Muscle layer of duodenum (tissue), 2 donors: Measurements from ENCODE around the gene ANKRD44.
A peak's percentile ranks its signal among the peaks of the same experiment; 100 is the strongest.

Source experiments
- H3K27ac ChIP-seq: one replicate; pipeline ENCODE4 v1.7.0; 2013; ENCODE audit warnings: mild to moderate bottlenecking, low read length
- H3K27me3 ChIP-seq: one replicate; pipeline ENCODE4 v1.7.0; 2013; ENCODE audit warnings: low read depth, mild to moderate bottlenecking, control low read depth, low read length
- H3K36me3 ChIP-seq, 2 donors: one replicate each; pipeline ENCODE4 v1.7.0; 2013; ENCODE audit warnings: low read length in 2 of 2, control low read depth in 1 of 2, mild to moderate bottlenecking in 1 of 2; ENCODE audit not compliant: insufficient read depth in 2 of 2, control insufficient read depth in 1 of 2
- H3K4me1 ChIP-seq, 2 donors: one replicate each; pipeline ENCODE4 v1.7.0; 2013; ENCODE audit warnings: low read length in 2 of 2, mild to moderate bottlenecking in 2 of 2, control low read depth in 1 of 2, moderate library complexity in 1 of 2; ENCODE audit not compliant: insufficient read depth in 2 of 2, control insufficient read depth in 1 of 2
- H3K4me3 ChIP-seq, 2 donors: one replicate each; pipeline ENCODE4 v1.7.0; 2013; ENCODE audit warnings: low read length in 2 of 2, low read depth in 1 of 2, mild to moderate bottlenecking in 1 of 2
- H3K9me3 ChIP-seq, 2 donors: one replicate each; pipeline ENCODE4 v1.7.0; 2013; ENCODE audit warnings: low read length in 2 of 2, control low read depth in 1 of 2, mild to moderate bottlenecking in 1 of 2; ENCODE audit not compliant: control insufficient read depth in 1 of 2
- donor health status: healthy.

The ANKRD44 gene

DNA sequence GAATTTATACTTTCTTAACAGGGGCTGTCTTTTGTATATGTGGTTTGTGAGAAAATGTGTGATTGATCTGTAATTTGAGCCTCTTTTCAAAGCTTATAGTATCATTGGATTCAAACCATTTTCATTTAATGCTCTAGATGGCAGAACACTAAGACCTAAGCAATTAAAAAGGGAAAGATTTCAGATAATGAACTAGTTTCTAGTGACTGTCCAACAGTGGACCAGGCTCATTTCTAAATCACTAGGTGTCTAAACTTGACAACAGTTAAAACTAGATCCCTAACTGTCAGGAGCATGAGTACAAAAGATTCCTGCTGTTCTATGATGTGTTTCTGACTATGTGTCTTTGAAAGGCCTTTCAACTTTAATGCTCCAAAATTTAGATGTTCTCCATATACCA is 54.6 kb downstream of the ANKRD44 start:
- peak overlapping the region; percentile 85 for H3K27ac ChIP-seq
- no peaks in the 10 kb centered on the region for H3K9me3 ChIP-seq
- no peaks in the 10 kb centered on the region for H3K36me3 ChIP-seq
- peaks cover 0 to 5% of the 10 kb centered on the region in 2 donors for H3K4me1 ChIP-seq
- H3K27me3 ChIP-seq = no peaks in the 10 kb centered on the region
- H3K4me3 ChIP-seq = peak overlapping the region; percentile 18 to 23

DNA sequence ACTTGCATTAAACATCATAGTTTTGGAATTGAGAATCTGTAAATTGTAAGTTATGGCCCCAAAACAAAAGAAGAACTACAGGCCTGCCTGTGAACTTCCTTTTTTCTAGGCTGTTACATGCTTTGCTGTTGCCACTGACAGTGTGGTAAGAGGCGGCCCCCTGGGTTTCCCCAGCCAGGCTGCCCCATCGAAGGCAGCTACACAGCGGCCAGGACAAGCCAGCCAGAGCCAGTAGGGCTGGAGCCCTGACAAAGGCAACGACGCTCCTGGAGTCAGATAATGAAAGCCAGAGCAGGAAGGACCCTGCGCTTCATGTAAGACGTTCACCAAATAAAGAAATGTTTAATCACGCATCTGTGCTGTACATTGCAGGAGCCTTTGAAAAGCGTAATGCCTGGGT is 55.0 kb downstream of the ANKRD44 start:
- peak overlapping the region; percentile 85 for H3K27ac ChIP-seq
- H3K36me3 ChIP-seq = no peaks in the 10 kb centered on the region
- H3K27me3 ChIP-seq = no peaks in the 10 kb centered on the region
- no peaks in the 10 kb centered on the region for H3K9me3 ChIP-seq
- H3K4me3 ChIP-seq = peak overlapping the region; percentile 18 to 23
- peaks cover 0 to 5% of the 10 kb centered on the region in 2 donors for H3K4me1 ChIP-seq

DNA sequence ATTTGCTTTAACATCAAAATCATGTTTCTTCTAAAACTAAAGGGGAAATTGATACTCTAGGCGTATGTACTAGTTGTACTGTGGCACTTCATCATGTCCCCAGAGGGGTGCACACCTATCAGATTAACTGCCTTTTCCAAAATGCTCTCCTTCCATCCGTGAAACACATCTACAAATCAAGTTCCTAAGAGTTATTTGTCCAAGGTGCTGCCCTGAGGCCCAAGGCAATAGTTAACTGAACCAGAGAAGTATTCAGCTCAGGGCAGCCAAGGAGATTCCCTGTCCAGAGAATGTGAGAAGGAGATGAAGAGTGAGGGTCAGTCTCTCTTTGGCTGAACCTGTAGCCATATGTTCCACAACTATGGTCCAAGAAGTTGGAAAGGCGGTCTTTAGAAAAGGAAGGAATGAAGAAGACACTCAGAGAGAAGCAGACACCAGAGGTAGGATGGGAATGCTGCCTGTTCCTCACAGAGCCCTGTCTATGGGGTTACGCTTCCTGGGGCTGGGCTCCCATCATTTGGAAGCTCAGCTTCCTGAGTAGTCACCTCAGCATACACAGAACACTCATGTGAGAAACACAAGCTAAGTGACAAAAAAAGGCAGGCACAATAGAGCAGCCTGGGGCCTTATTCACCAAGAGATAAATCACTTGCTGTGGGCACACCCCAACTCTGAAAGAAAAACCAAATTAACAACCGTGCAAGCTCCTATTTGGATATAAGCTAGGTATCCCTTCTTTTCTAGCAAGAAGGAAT is 55.6 kb downstream of the ANKRD44 start:
- no peaks in the 10 kb centered on the region for H3K9me3 ChIP-seq
- H3K4me3 ChIP-seq = peak overlapping the region in 1 of 2 donors; percentile 23
- no peaks in the 10 kb centered on the region for H3K36me3 ChIP-seq
- peaks cover 0 to 5% of the 10 kb centered on the region in 2 donors for H3K4me1 ChIP-seq
- no peaks in the 10 kb centered on the region for H3K27me3 ChIP-seq
- peak overlapping the region; percentile 85 for H3K27ac ChIP-seq

DNA sequence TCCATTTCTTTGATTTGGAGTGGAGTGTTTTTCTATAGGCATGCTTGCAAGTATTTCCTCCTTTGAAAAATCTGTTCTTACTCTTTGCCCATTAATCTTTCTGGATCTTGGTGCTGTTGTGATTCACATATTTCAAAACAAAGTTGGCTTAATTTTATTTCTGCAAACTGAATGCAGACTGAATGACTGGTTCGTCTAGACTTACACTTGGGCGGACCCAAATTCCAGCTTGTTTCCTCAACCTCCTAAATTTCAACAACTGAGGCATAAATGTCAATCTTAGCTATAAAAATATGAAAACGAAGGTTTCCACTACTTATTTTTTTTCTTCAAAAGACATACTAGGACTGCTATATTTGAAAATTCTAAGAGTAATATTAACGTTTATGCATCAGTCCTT is 59.0 kb downstream of the ANKRD44 start:
- no peak overlapping the region for H3K4me3 ChIP-seq
- H3K36me3 ChIP-seq = no peaks in the 10 kb centered on the region
- no peaks in the 10 kb centered on the region for H3K27me3 ChIP-seq
- no peak overlapping the region for H3K27ac ChIP-seq
- H3K9me3 ChIP-seq = no peaks in the 10 kb centered on the region
- H3K4me1 ChIP-seq = peaks cover 0 to 11% of the 10 kb centered on the region in 2 donors

DNA sequence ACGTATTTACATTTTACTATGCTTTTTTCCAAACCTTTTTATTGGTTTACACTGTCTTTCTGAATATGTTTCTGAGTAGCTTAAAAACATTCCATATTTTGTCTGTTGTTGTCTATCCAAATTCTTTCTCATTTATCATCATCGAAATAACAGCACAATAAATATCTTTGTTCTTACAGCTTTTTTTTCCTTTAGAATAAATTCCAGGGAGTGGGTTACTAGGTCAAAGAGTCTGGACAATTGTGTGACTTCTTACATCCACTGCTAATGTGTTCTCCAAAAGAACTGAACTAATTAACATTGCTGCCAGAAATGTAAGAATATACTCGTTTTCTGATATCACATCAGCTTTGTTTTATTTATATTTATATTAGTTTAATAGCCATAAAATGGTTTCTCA is 59.4 kb downstream of the ANKRD44 start:
- H3K27ac ChIP-seq = no peak overlapping the region
- H3K4me1 ChIP-seq = peaks cover 0 to 10% of the 10 kb centered on the region in 2 donors
- no peaks in the 10 kb centered on the region for H3K9me3 ChIP-seq
- no peak overlapping the region for H3K4me3 ChIP-seq
- no peaks in the 10 kb centered on the region for H3K27me3 ChIP-seq
- no peaks in the 10 kb centered on the region for H3K36me3 ChIP-seq

DNA sequence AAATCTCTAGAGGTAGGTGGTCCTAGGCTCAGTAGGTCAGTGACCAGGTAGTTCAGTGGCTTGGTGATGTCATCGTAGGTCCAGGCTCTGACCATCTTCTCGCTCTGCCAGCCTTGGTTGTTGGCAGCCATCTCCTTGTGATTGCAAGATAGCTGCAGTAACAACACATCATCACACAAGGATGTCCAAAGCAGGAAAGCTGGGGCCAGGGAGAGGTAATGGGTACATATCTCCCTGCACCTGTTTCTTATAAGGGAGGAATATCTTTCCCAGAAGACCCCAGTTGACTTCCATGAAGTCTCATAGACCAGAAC is 60.5 kb downstream of the ANKRD44 start:
- H3K4me3 ChIP-seq = no peak overlapping the region
- no peak overlapping the region for H3K27ac ChIP-seq
- H3K4me1 ChIP-seq = peaks cover 0 to 10% of the 10 kb centered on the region in 2 donors
- no peaks in the 10 kb centered on the region for H3K9me3 ChIP-seq
- no peaks in the 10 kb centered on the region for H3K36me3 ChIP-seq
- no peaks in the 10 kb centered on the region for H3K27me3 ChIP-seq

DNA sequence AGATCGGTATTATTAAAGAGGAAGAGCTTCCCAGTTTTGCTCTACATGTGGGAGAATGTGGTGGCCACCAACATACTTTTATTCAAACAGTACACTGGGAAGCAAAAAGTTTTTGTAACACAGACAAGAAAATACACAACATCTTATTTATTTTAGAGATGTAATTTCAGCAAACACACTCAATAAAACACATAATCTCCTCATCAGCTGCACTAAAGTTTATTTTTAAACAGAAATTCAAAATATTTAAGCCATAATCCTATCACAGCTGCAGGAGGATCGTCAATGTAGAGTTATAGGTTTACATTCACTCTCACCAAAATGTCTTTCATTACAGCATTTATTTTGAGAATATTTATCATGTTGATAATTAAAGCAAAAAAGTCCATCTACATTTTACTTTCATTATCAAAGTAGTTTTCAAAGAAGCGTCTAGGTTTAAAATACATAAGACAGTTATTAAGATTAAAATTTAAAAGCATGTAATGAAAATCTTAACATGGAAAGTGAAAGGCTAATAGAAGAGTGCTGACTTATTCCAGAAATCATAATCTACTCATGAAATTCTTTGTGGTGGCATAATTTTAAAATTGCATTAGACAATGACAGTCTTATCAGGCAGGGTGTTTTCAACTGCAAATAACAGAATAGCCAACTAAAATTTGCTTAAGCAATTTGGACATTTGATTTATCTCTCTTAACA is 61.0 kb downstream of the ANKRD44 start:
- H3K4me1 ChIP-seq = peaks cover 0 to 10% of the 10 kb centered on the region in 2 donors
- no peak overlapping the region for H3K4me3 ChIP-seq
- H3K27ac ChIP-seq = no peak overlapping the region
- no peaks in the 10 kb centered on the region for H3K36me3 ChIP-seq
- no peaks in the 10 kb centered on the region for H3K9me3 ChIP-seq
- H3K27me3 ChIP-seq = no peaks in the 10 kb centered on the region

DNA sequence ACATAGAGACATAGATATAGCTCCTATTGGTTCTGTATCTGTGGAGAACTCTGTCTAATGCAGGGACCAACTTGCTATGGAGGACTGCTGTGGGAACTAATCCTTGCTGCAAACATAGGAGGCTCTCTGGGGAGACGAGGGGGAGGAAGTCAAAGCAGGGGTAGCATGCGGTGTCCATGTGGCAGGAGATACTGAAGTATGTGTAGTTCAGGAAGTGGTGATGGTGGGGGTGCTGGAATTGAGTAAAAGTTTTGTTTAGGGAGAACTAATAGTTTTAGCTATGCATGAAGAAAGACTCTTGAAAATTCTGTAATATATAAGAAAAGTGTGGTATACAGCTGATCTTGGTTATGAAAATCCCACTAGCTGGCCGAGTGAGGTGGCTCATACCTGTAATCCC is 62.0 kb downstream of the ANKRD44 start:
- no peak overlapping the region for H3K4me3 ChIP-seq
- no peaks in the 10 kb centered on the region for H3K9me3 ChIP-seq
- no peaks in the 10 kb centered on the region for H3K36me3 ChIP-seq
- H3K27ac ChIP-seq = no peak overlapping the region
- peaks cover 0 to 10% of the 10 kb centered on the region in 2 donors for H3K4me1 ChIP-seq
- H3K27me3 ChIP-seq = no peaks in the 10 kb centered on the region

DNA sequence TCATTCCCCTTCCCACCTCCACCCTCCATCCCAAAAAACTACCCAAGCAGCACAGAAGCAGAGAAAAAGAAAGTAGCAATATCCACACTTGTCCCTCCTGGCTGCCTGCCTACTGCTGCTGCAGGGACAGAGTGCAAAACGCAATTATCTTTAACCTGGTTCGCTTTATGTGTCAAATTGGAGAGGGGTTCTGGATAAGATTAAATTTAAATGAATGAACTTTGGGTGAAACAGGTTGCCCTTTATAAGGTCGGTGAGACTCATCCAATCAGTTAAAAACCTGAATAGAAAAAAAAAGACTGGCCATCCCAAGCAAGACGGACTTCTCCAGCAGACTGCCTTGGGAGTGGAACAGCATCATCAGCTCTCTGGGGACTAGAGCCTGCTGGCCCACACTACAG is 62.6 kb downstream of the ANKRD44 start:
- no peaks in the 10 kb centered on the region for H3K36me3 ChIP-seq
- H3K27ac ChIP-seq = no peak overlapping the region
- H3K4me3 ChIP-seq = no peak overlapping the region
- H3K4me1 ChIP-seq = peaks cover 0 to 13% of the 10 kb centered on the region in 2 donors
- no peaks in the 10 kb centered on the region for H3K27me3 ChIP-seq
- no peaks in the 10 kb centered on the region for H3K9me3 ChIP-seq

DNA sequence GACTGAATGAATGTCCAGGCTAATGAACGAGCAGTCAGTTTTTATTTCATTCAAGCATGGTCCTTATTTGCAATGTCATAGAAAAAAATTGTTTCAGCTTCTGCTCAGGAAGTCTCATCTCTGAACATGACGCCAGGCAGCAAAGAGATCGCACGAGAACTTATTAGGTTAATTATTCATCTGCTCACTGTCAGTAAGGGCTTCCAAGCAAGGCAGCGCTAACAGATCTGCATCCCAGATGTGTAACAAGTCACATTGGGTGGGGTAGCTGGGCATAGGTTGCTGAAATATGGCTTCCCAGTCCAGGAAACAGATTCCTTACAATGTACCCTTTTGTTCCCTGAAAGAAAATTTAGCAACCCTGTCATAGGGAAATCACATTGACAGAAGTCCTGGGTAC is 63.5 kb downstream of the ANKRD44 start:
- no peaks in the 10 kb centered on the region for H3K27me3 ChIP-seq
- H3K27ac ChIP-seq = no peak overlapping the region
- no peaks in the 10 kb centered on the region for H3K36me3 ChIP-seq
- peaks cover 0 to 13% of the 10 kb centered on the region in 2 donors for H3K4me1 ChIP-seq
- no peaks in the 10 kb centered on the region for H3K9me3 ChIP-seq
- H3K4me3 ChIP-seq = no peak overlapping the region

DNA sequence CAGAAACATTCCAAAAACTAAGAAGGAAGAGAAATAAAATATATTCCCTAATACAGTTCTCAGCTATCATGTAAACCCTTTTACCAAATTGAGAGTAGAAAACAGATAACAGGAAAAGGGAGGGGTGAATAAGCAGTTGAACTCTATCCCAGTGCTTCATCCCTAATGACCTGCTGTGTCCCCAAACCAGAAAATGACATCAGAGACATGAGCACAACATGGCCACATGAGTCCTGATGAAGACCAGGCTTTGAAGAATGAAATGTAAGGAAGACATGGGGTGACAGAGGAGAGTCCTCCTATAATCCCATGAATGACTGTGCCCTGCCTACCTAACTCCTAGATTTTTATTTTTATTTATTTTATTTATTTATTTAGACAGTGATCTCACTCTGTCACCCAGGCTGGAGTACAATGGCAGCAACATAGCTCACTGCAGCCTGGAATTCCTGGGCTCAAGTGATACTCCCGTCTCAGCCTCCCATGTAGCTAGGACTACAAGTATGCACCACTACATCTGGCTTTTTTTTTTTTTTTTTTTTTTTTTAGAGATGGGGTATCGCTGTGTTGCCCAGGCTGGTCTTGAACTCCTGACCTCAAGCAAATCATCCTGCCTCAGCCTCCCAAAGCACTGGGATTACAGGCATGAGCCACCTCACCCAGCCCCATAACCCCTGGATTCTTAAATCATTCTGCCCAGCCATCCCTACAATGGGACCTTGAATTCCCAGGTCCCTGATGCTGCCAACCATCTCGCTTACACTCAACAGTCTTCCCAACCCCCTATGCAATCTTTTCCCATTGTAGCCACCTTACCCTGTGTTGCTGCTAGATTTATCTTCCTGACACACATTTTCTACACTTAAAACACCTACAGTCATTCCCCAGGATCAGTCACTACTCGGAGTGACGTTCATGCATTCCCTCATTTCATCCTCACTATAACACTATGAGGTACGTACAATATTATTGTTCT is 64.5 kb downstream of the ANKRD44 start:
- no peak overlapping the region for H3K27ac ChIP-seq
- no peak overlapping the region for H3K4me3 ChIP-seq
- H3K36me3 ChIP-seq = no peaks in the 10 kb centered on the region
- peaks cover 0 to 13% of the 10 kb centered on the region in 2 donors for H3K4me1 ChIP-seq
- H3K27me3 ChIP-seq = no peaks in the 10 kb centered on the region
- no peaks in the 10 kb centered on the region for H3K9me3 ChIP-seq
